ENCODE data around the gene ATG4D. TPM values are rescaled to one million over a fixed set of nuclear protein-coding genes. Genes with fewer than 3 reads are reported as not detected.

Gene ATG4D
- total RNA-seq, 1 donor from 2014 or later = 30.9 TPM

GRCh38 chr19:10602330-10603083 lies 58.8 kb downstream of the ATG4D start:
- Mint-ChIP-seq H3K36me3 (ENCODE audit: unreplicated experiment) (no peaks in the 10 kb centered on the region), H3K27me3 (ENCODE audit: unreplicated experiment) (peaks cover 16% of the 10 kb centered on the region), H3K9me3 (ENCODE audit: unreplicated experiment) (no peaks in the 10 kb centered on the region), H3K27ac (ENCODE audit: unreplicated experiment) (peak overlapping the region; percentile 96), H3K4me3 (ENCODE audit: unreplicated experiment) (peak overlapping the region; percentile 87), H3K4me1 (ENCODE audit: unreplicated experiment) (peaks cover 19% of the 10 kb centered on the region)
- TF ChIP-seq CTCF (IDR thresholded peaks at IDR 0.05) = no peak
- peak; percentile 94 for DNase-seq (ENCODE audit: extremely low spot score, unreplicated experiment)

Small RNA genes lying within 50 kb of the gene (microRNA-seq; reads per million reads assigned to microRNA genes)
- not detected for gene MIR1238 (ENCODE audit: unreplicated experiment)

Other genes starting within 250 kb of the ATG4D start
- gene ZGLP1, start 234.1 kb upstream of the ATG4D start, total RNA-seq = 6.8 and 7.6 TPM in 2 replicates
- gene FDX2, start 227.9 kb upstream of the ATG4D start, total RNA-seq = 21.5 and 27.4 TPM in 2 replicates
- 36.8 and 45.8 TPM in 2 replicates for gene RAVER1, start 210.4 kb upstream of the ATG4D start, total RNA-seq
- gene ICAM3, start 204.3 kb upstream of the ATG4D start, total RNA-seq = 7.2 and 9.8 TPM in 2 replicates
- 117 and 136 TPM in 2 replicates for gene TYK2, start 163.3 kb upstream of the ATG4D start, total RNA-seq
- 143 and 148 TPM in 2 replicates for gene CDC37, start 140.4 kb upstream of the ATG4D start, total RNA-seq
- gene PDE4A, start 123.4 kb upstream of the ATG4D start, total RNA-seq = 12.4 and 12.7 TPM in 2 replicates
- gene KEAP1, start 40.5 kb upstream of the ATG4D start, total RNA-seq = 80.1 and 80.9 TPM in 2 replicates
- 0.83 and 1.8 TPM in 2 replicates for gene S1PR5, start 26.5 kb upstream of the ATG4D start, total RNA-seq
- 29.0 and 29.3 TPM in 2 replicates for gene KRI1, start 22.1 kb downstream of the ATG4D start, total RNA-seq
- 9.4 and 13.0 TPM in 2 replicates for gene CDKN2D, start 25.1 kb downstream of the ATG4D start, total RNA-seq
- not detected in 2 replicates for gene AP1M2, start 43.4 kb downstream of the ATG4D start, total RNA-seq
- 225 and 233 TPM in 2 replicates for gene SLC44A2, start 81.6 kb downstream of the ATG4D start, total RNA-seq
- 223 and 231 TPM in 2 replicates for gene ILF3, start 110.4 kb downstream of the ATG4D start, total RNA-seq
- gene QTRT1, start 157.5 kb downstream of the ATG4D start, total RNA-seq = 56.3 and 57.7 TPM in 2 replicates
- gene DNM2, start 174.2 kb downstream of the ATG4D start, total RNA-seq = 157 and 163 TPM in 2 replicates

Data from osteocyte (in vitro differentiated cells).